ENCODE results near the gene TBX21. TPM values are rescaled to one million over a fixed set of nuclear protein-coding genes. Genes with fewer than 3 reads are reported as not detected.

Gene TBX21
- polyA plus RNA-seq, 4 donors: 0.07 to 0.45 (median 0.29) TPM

GRCh38 chr17:47690121-47690520, 42.9 kb upstream of the TBX21 start:
- no peak for FAIRE-seq
- 46 to 59% (median 51%) methylated on average over 3 of the region's 3 CpGs for WGBS, 3 donors
- peaks cover 0 to 7% (median 6%) of the 10 kb centered on the region in 3 donors for H3K4me1 ChIP-seq (ENCODE audit: control insufficient read depth in 3 of 3, insufficient read depth in 2 of 3, low read depth in 1 of 3, low read length in 2 of 3)

GRCh38 chr17:47692137-47692894, 40.7 kb upstream of the TBX21 start:
- H3K9me3 ChIP-seq (ENCODE audit: control insufficient read depth in 2 of 2, insufficient read depth in 1 of 2, low read depth in 1 of 2, low read length in 1 of 2): no peaks in the 10 kb centered on the region
- H3K36me3 ChIP-seq (ENCODE audit: control insufficient read depth in 3 of 3, insufficient read depth in 2 of 3, low read depth in 1 of 3, low read length in 3 of 3): peaks cover 0 to 8% (median 0%) of the 10 kb centered on the region in 3 donors
- no peak for FAIRE-seq
- no peak overlapping the region for H3K4me3 ChIP-seq (ENCODE audit: low read depth in 1 of 3, low read length in 3 of 3)
- H3K4me1 ChIP-seq (ENCODE audit: control insufficient read depth in 3 of 3, insufficient read depth in 2 of 3, low read depth in 1 of 3, low read length in 2 of 3): peaks cover 0 to 9% (median 6%) of the 10 kb centered on the region in 3 donors
- no peak for DNase-seq
- WGBS, 3 donors: 44 to 69% (median 52%) methylated on average over 2 of the region's 2 CpGs
- peaks cover 0 to 2% (median 0%) of the 10 kb centered on the region in 3 donors for H3K27me3 ChIP-seq (ENCODE audit: control insufficient read depth in 3 of 3, insufficient read depth in 3 of 3, low read length in 3 of 3)
- H3K27ac ChIP-seq (ENCODE audit: low read depth in 1 of 3, low read length in 2 of 3): no peak overlapping the region

More at GRCh38 chr17:47690121-47690520, 42.9 kb upstream of the TBX21 start:
- Histone ChIP-seq H3K9me3 (ENCODE audit: control insufficient read depth in 2 of 2, insufficient read depth in 1 of 2, low read depth in 1 of 2, low read length in 1 of 2) (no peaks in the 10 kb centered on the region), H3K36me3 (ENCODE audit: control insufficient read depth in 3 of 3, insufficient read depth in 2 of 3, low read depth in 1 of 3, low read length in 3 of 3) (no peaks in the 10 kb centered on the region), H3K27me3 (ENCODE audit: control insufficient read depth in 3 of 3, insufficient read depth in 3 of 3, low read length in 3 of 3) (peaks cover 0 to 2% (median 0%) of the 10 kb centered on the region in 3 donors), H3K27ac (ENCODE audit: low read depth in 1 of 3, low read length in 2 of 3) (no peak overlapping the region), H3K4me3 (ENCODE audit: low read depth in 1 of 3, low read length in 3 of 3) (no peak overlapping the region)
- no peak for DNase-seq

GRCh38 chr17:47692895-47693730, 39.9 kb upstream of the TBX21 start:
- peak overlapping the region; percentile 63 to 74 (median 69) for H3K4me3 ChIP-seq (ENCODE audit: low read depth in 1 of 3, low read length in 3 of 3)
- H3K27ac ChIP-seq (ENCODE audit: low read depth in 1 of 3, low read length in 2 of 3): peak overlapping the region in 2 of 3 donors; percentile 44
- H3K27me3 ChIP-seq (ENCODE audit: control insufficient read depth in 3 of 3, insufficient read depth in 3 of 3, low read length in 3 of 3): peaks cover 0 to 2% (median 0%) of the 10 kb centered on the region in 3 donors
- peaks cover 0 to 10% (median 0%) of the 10 kb centered on the region in 3 donors for H3K36me3 ChIP-seq (ENCODE audit: control insufficient read depth in 3 of 3, insufficient read depth in 2 of 3, low read depth in 1 of 3, low read length in 3 of 3)
- DNase-seq (peak in 1 of 2 donors; percentile 44), FAIRE-seq (no peak)
- H3K4me1 ChIP-seq (ENCODE audit: control insufficient read depth in 3 of 3, insufficient read depth in 2 of 3, low read depth in 1 of 3, low read length in 2 of 3): peaks cover 0 to 9% (median 6%) of the 10 kb centered on the region in 3 donors
- 12 to 24% (median 20%) methylated on average over 10 of the region's 10 CpGs for WGBS, 3 donors
- H3K9me3 ChIP-seq (ENCODE audit: control insufficient read depth in 2 of 2, insufficient read depth in 1 of 2, low read depth in 1 of 2, low read length in 1 of 2): no peaks in the 10 kb centered on the region

- peak within 1 kb of the TSS in 2 of 3 donors; percentile 44 to 60 for H3K27ac ChIP-seq (ENCODE audit: low read depth in 1 of 3, low read length in 2 of 3)
- 0 to 2% (median 1%) methylated on average over 45 to 87 of the region's 87 CpGs for WGBS, 3 donors
- FAIRE-seq: no peak
These were observed 39.1 kb upstream of the TBX21 start, which contains the start of gene TBKBP1 for GRCh38 chr17:47693731-47694580. TBKBP1 (plus strand) TSS chr17:47694161; CDS start chr17:47696113, 1,952 bp downstream.

GRCh38 chr17:47694581-47695428, 38.2 kb upstream of the TBX21 start:
- 1 to 5% (median 2%) methylated on average over 33 to 65 of the region's 65 CpGs for WGBS, 3 donors

More at GRCh38 chr17:47693731-47694580, 39.1 kb upstream of the TBX21 start, which contains the start of gene TBKBP1:
- peak in 1 of 2 donors; percentile 70 for DNase-seq
- Histone ChIP-seq H3K4me3 (ENCODE audit: low read depth in 1 of 3, low read length in 3 of 3) (peak within 1 kb of the TSS; percentile 63 to 74 (median 69)), H3K27me3 (ENCODE audit: control insufficient read depth in 3 of 3, insufficient read depth in 3 of 3, low read length in 3 of 3) (peaks cover 0 to 2% (median 0%) of the 10 kb centered on the region in 3 donors), H3K36me3 (ENCODE audit: control insufficient read depth in 3 of 3, insufficient read depth in 2 of 3, low read depth in 1 of 3, low read length in 3 of 3) (peaks cover 0 to 16% (median 0%) of the 10 kb centered on the region in 3 donors), H3K9me3 (ENCODE audit: control insufficient read depth in 2 of 2, insufficient read depth in 1 of 2, low read depth in 1 of 2, low read length in 1 of 2) (no peaks in the 10 kb centered on the region), H3K4me1 (ENCODE audit: control insufficient read depth in 3 of 3, insufficient read depth in 2 of 3, low read depth in 1 of 3, low read length in 2 of 3) (peaks cover 0 to 9% (median 6%) of the 10 kb centered on the region in 3 donors)

GRCh38 chr17:47695429-47696376, 37.3 kb upstream of the TBX21 start:
- peak in 1 of 2 donors; percentile 44 for DNase-seq
- Histone ChIP-seq H3K36me3 (ENCODE audit: control insufficient read depth in 3 of 3, insufficient read depth in 2 of 3, low read depth in 1 of 3, low read length in 3 of 3) (peaks cover 0 to 28% (median 3%) of the 10 kb centered on the region in 3 donors), H3K9me3 (ENCODE audit: control insufficient read depth in 2 of 2, insufficient read depth in 1 of 2, low read depth in 1 of 2, low read length in 1 of 2) (no peaks in the 10 kb centered on the region), H3K4me3 (ENCODE audit: low read depth in 1 of 3, low read length in 3 of 3) (peak overlapping the region in 2 of 3 donors; percentile 69 to 74), H3K27me3 (ENCODE audit: control insufficient read depth in 3 of 3, insufficient read depth in 3 of 3, low read length in 3 of 3) (peaks cover 0 to 2% (median 0%) of the 10 kb centered on the region in 3 donors), H3K27ac (ENCODE audit: low read depth in 1 of 3, low read length in 2 of 3) (peak overlapping the region in 2 of 3 donors; percentile 32 to 33), H3K4me1 (ENCODE audit: control insufficient read depth in 3 of 3, insufficient read depth in 2 of 3, low read depth in 1 of 3, low read length in 2 of 3) (peaks cover 0 to 9% (median 6%) of the 10 kb centered on the region in 3 donors)
- 48 to 66% (median 63%) methylated on average over 39 to 47 of the region's 47 CpGs for WGBS, 3 donors
- no peak for FAIRE-seq

More at GRCh38 chr17:47694581-47695428, 38.2 kb upstream of the TBX21 start:
- Histone ChIP-seq H3K27ac (ENCODE audit: low read depth in 1 of 3, low read length in 2 of 3) (peak overlapping the region in 2 of 3 donors; percentile 33 to 60), H3K9me3 (ENCODE audit: control insufficient read depth in 2 of 2, insufficient read depth in 1 of 2, low read depth in 1 of 2, low read length in 1 of 2) (no peaks in the 10 kb centered on the region), H3K27me3 (ENCODE audit: control insufficient read depth in 3 of 3, insufficient read depth in 3 of 3, low read length in 3 of 3) (peaks cover 0 to 2% (median 0%) of the 10 kb centered on the region in 3 donors), H3K4me3 (ENCODE audit: low read depth in 1 of 3, low read length in 3 of 3) (peak overlapping the region; percentile 63 to 74 (median 69)), H3K4me1 (ENCODE audit: control insufficient read depth in 3 of 3, insufficient read depth in 2 of 3, low read depth in 1 of 3, low read length in 2 of 3) (peaks cover 0 to 9% (median 6%) of the 10 kb centered on the region in 3 donors), H3K36me3 (ENCODE audit: control insufficient read depth in 3 of 3, insufficient read depth in 2 of 3, low read depth in 1 of 3, low read length in 3 of 3) (peaks cover 0 to 23% (median 3%) of the 10 kb centered on the region in 3 donors)
- FAIRE-seq (no peak), DNase-seq (peak in 1 of 2 donors; percentile 64)
